Motor neuron (in vitro differentiated cells): ENCODE results near the gene DIAPH3. TPM values are rescaled to one million over a fixed set of nuclear protein-coding genes. Genes with fewer than 3 reads are reported as not detected.

Experiments used
- ATAC-seq, 8 experiments: fragments of 200-7000 bp; cut with Tn5 transposase; replicated peaks in 6 of 8; 2 replicates each; pipeline ENCODE4 v1.8.0; 2021; ENCODE audit warnings: mild to moderate bottlenecking in 8 of 8, moderate library complexity in 8 of 8
- H3K27ac ChIP-seq, 2 donors: fragments of 250-450 bp; sonication (Bioruptor Pico); 2 replicates each; pipeline ENCODE4 v1.9.0; 2021; ENCODE audit warnings: antibody characterized with exemption in 2 of 2, mild to moderate bottlenecking in 2 of 2, moderate library complexity in 1 of 2
- H3K4me1 ChIP-seq, 2 donors: fragments of 250-450 bp; sonication (Bioruptor Pico); replicated peaks in 1 of 2; 2 replicates each; pipeline ENCODE4 v1.6.1; 2021; ENCODE audit warnings: antibody characterized with exemption in 2 of 2, mild to moderate bottlenecking in 2 of 2, moderate library complexity in 1 of 2
- H3K4me3 ChIP-seq, 5 donors: fragments of 250-450 bp; sonication (Bioruptor Pico); 2 replicates each; pipeline ENCODE4 v1.9.0; 2021; ENCODE audit warnings: antibody characterized with exemption in 5 of 5, mild to moderate bottlenecking in 5 of 5, moderate library complexity in 4 of 5
- WGBS, 10 experiments: fragments of 450-650 bp; shearing (Covaris generic); methylation state at CpG; one replicate each; pipeline ENCODE4 v1.0.0; 2022; 5-methylcytosine and 5-hydroxymethylcytosine counted together
- in situ Hi-C, 9 experiments: fragments of 400-800 bp; cut with MboI; loops; one replicate each; pipeline ENCODE4 v1.15.0; 2021; ENCODE audit warnings: low sequenced_read_pairs in 9 of 9, low pct_unique_long_range_greater_than_20kb in 2 of 9; ENCODE audit not compliant: unreplicated experiment in 9 of 9
- total RNA-seq, 8 experiments: library from RNA; unstranded; fragments of 300-600 nt; gene quantifications; 2 replicates each; pipeline versions ENCODE4 v1.2.3 to v1.2.4, GENCODE V29; 2022

The DIAPH3 gene
- total RNA-seq, 8 experiments from 2014 or later, result 0.25 to 11.2 (median 3.4) TPM

DNA sequence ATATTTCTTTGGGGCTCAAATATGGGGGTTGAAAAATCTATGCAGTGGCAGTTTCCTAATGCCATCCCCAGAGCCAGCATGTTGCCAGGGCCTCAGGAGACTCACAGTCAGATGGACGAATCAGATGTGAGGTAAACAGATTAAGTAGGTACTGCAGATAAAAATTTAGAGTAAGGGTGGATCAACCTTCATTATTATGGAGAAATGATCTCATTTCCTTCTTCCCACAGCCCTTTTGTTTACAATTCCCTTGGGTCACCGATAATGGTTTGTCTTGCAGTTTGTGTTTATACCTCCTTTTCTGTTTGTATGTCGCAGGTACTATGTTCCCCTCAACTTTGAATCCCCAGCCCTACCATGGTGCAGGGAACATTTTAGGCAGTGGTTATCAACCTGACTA lies 20.0 kb downstream of the DIAPH3 start:
- H3K27ac ChIP-seq, result no peak overlapping the region
- 50 to 100% (median 86%) methylated on average over 1 to 3 of the region's 3 CpGs; no CpG with 5 or more reads in 2 of the 10 experiments for WGBS, 10 experiments

DNA sequence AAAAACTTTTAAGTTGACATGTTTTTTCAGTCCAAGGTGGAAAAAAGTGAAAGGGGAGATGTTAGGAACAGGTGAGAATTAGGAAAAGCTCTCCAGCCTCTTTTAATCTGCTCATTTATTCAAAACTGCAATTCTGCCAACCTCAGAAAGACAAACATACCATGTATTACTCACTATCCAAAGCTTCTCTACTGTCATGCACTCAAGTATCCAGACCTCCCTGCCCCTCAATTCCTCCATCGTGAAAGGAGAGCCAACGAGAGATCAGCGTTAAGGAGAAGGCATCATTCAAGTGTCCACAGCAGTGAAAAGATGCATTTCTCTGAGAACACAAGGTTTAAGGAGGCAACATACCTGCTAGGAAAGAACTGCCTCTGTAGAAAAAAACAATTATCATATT lies 24.5 kb downstream of the DIAPH3 start:
- Histone ChIP-seq H3K4me1 (no peaks in the 10 kb centered on the region), H3K4me3 (no peak overlapping the region), H3K27ac (no peak overlapping the region)
- ATAC-seq, result no peak
- WGBS, 10 experiments, result 89 to 100% (median 95%) methylated on average over 2 to 3 of the region's 3 CpGs; no CpG with 5 or more reads in 3 of the 10 experiments
- in situ Hi-C loops, result no loop called here

More for the DNA sequence above, 20.0 kb downstream of the DIAPH3 start:
- in situ Hi-C loops, result no loop called here
- peak in 2 of 8 experiments; percentile 60 to 61 for ATAC-seq
- H3K4me1 ChIP-seq, result no peaks in the 10 kb centered on the region
- no peak overlapping the region for H3K4me3 ChIP-seq

DNA sequence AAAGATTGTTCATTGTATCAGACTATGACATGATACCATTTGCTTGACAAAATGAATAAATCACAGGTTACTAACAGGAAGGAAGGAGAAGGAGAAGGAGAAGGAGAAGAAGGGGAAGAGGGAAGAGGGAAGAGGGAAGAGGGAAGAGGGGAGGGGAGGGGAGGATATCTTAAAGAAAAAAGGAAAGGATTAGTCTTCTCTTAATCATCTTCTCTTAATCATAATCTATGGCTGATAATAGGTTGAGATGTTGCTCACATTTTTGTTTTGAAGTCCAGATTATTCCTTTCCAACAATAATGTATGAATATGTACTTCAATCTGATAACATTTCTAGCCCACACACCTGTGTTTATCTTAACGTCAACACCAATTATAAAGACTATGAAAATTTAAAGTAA lies 25.1 kb downstream of the DIAPH3 start:
- WGBS, 10 experiments, result 80 to 100% (median 100%) methylated on average over 1 of the region's 1 CpG; no CpG with 5 or more reads in 2 of the 10 experiments
- in situ Hi-C loops, result no loop called here
- Histone ChIP-seq H3K27ac (no peak overlapping the region), H3K4me3 (no peak overlapping the region), H3K4me1 (no peaks in the 10 kb centered on the region)
- ATAC-seq, result no peak

DNA sequence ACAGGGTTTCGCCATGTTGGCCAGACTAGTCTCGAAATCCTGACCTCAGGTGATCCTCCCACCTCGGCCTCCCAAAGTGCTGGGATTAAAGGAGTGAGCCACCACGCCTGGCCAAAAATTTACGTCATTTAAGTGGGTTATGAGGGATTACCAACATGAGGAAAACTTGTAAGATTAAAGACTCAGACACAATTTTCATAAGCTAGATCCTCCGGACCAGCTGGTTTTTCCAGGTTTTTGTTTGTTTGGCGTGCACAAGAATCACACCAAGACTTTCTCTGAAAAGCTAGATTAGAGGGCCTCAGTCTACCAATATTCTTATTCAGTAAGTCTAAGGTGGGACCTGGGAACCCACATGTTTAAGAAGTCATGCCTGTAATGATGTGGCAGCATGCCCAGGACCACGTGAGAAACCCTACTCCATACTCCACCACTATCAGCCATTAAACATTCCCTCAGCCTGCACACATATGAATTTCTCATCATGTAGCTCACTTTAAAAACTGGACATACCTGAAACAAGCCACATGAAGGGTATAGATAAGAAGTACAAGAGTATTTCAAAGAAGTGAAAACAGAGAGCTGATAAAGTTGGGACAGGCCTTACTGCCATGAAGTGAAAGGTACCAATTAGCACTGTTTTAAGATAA lies 25.7 kb downstream of the DIAPH3 start:
- no peak for ATAC-seq
- in situ Hi-C loops, result no loop called here
- Histone ChIP-seq H3K4me3 (no peak overlapping the region), H3K4me1 (no peaks in the 10 kb centered on the region), H3K27ac (no peak overlapping the region)
- WGBS, 10 experiments, result 81 to 100% (median 99%) methylated on average over 1 to 7 of the region's 8 CpGs; no CpG with 5 or more reads in 2 of the 10 experiments

DNA sequence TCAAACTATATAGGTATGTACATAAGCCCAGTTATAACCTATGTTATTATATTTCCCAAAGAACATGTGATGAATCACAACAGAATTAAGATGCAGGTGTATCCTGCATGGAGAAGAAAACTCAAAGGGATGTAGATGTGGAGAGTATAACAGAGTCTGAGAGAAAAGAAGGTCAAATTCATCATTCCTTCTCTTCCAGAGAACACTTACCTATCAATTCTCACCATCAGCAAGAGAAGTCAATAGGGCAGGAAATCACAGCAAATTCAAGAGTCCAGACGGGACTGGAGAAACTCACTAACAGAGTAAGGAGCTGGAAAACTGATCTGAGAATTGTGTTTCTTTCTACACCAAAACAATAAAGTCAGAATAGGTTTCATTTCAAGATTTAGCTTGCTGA lies 28.4 kb downstream of the DIAPH3 start:
- Histone ChIP-seq H3K4me1 (no peaks in the 10 kb centered on the region), H3K27ac (no peak overlapping the region), H3K4me3 (no peak overlapping the region)
- 45 to 100% (median 88%) methylated on average over 1 of the region's 1 CpG; no CpG with 5 or more reads in 4 of the 10 experiments for WGBS, 10 experiments
- no peak for ATAC-seq
- in situ Hi-C loops, result no loop called here

DNA sequence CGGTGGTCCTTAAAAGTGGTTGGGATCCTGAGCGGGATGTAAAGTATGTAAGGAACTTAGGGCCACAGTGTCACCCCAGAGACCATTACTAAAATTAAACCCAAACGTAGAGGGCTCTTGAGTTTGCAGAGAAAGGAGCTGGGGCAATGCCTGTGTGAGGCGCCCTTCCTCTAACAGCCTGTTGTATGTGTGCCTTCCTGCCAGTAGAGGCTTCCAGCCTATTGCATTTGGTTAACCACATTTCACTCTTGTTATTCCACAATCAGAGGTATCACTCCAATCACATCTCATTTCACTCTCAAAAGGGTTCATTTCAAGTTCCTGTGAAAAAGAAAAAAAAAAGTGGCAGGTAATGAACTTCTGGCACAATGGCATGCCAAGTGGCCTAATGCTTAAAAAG lies 29.4 kb downstream of the DIAPH3 start:
- Histone ChIP-seq H3K27ac (no peak overlapping the region), H3K4me1 (no peaks in the 10 kb centered on the region), H3K4me3 (no peak overlapping the region)
- in situ Hi-C loops, result no loop called here
- ATAC-seq, result peak in 1 of 8 experiments; percentile 29
- 61 to 95% (median 88%) methylated on average over 1 to 4 of the region's 4 CpGs; no CpG with 5 or more reads in 1 of the 10 experiments for WGBS, 10 experiments

DNA sequence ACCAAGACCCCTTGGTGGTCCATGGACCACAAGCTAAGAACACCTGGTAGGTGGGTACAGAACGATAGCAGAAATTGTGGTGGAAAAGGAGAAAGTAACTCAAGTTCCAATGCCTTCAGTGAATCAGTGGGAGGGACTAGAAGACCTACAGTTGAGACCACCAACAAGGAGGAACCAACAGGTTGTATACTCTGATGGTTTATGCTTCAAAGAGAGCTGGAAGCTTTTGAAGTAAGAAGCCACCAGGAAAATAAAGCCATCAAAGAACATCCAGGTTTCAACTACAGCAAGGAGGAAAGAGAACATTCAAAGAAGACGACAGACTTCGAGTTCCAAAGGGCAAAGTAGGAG lies 42.4 kb downstream of the DIAPH3 start:
- no peak for ATAC-seq
- H3K27ac ChIP-seq, result no peak overlapping the region
- no peaks in the 10 kb centered on the region for H3K4me1 ChIP-seq
- in situ Hi-C loops, result no loop called here
- WGBS, 10 experiments, result 80 to 100% (median 93%) methylated on average over 2 to 3 of the region's 3 CpGs; no CpG with 5 or more reads in 2 of the 10 experiments
- H3K4me3 ChIP-seq, result no peak overlapping the region

DNA sequence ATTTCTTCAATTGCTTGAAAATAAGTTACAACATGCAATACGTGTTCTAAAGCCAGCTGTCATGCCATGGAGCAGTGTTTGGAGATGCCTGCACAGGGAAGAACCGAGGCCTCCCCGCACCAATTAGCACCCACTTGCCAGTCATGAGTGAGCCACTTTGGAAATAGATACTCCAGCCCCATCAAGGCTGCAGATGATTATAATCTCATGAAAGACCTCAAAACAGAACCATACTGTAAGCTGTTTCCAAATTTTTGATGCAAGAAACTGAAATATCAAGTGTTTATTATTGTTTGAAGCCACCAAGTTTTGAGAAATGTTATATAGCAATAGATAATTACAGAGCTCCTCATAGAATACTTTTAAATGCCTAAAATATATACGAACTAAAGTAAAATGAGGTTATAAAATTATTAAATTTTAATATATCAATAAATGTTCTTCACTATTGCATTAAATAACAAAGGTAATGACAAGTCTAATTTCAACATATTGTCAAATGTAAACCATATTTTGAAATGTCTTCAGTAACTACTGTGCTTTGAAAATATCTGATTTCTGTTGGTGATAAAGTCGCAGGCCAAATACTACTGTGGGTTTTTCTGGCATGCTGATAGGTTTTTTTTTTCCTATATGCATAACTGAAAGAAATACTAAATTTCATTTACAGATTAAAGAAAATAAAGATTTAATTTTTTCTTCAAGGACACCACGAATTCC lies 43.0 kb downstream of the DIAPH3 start:
- no peak for ATAC-seq
- Histone ChIP-seq H3K4me1 (no peaks in the 10 kb centered on the region), H3K27ac (no peak overlapping the region), H3K4me3 (no peak overlapping the region)
- 66 to 100% (median 98%) methylated on average over 2 to 6 of the region's 6 CpGs for WGBS, 10 experiments
- in situ Hi-C loops, result no loop called here

DNA sequence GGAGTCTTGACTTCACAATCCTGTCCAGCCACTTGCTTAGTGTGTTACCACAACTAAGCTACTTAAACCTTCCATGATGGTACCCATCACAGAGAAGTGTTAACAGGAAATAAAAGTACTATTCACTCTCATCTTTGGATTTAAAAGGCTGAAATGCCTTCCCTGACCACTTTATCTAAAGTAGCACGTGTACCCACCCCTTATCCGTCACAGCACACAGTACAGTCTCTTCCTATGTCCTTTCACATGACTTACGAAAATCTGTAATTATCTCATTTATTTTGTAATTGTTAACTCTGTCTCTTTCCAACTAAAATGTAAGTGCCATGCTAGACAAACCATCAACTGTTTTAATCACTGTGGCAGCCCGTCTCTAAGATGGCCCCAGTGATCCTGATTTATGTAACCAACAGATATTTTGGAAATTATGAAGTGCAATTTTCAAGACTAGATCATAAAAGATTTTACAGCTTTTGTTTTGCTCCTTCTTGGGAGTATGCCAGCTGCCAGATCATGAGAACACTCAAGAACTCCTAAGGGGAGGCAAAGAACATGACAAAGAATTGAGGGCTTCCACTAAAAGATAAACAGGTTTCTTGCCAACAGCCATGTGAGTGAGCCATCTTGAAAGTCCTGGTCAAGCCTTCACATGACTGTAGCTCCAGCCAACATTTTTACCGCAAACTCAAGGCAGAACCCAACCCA lies 44.9 kb downstream of the DIAPH3 start:
- H3K27ac ChIP-seq, result no peak overlapping the region
- in situ Hi-C loops, result no loop called here
- 70 to 100% (median 92%) methylated on average over 2 to 5 of the region's 5 CpGs; no CpG with 5 or more reads in 2 of the 10 experiments for WGBS, 10 experiments
- no peak for ATAC-seq
- no peak overlapping the region for H3K4me3 ChIP-seq
- H3K4me1 ChIP-seq, result no peaks in the 10 kb centered on the region

DNA sequence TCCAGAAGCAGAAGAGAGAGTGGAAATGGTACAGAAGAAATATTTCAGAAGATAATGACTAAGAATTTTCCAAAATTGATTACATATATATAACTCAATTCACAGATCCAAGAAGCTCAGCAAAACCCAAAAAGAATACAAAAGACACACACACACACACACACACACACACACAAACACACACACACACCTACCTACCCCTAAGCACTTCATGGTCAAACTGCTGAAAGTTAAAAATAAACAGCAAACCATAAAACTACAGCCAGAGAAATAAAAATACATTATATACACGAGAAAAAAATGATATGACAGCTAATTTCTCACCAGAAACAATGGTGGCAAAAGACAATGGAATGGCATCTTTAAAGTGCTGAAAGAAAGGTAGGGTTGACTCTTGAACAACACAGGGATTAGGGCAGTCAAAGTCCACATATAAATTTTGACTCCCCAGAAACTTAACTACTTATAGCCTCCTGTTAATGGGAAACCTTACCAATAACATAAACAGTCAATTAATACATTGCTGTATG lies 49.2 kb downstream of the DIAPH3 start:
- Histone ChIP-seq H3K4me3 (no peak overlapping the region), H3K4me1 (no peaks in the 10 kb centered on the region), H3K27ac (no peak overlapping the region)
- in situ Hi-C loops, result no loop called here
- ATAC-seq, result no peak
- WGBS, 10 experiments, result 83 to 100% (median 100%) methylated on average over 1 of the region's 1 CpG; no CpG with 5 or more reads in 5 of the 10 experiments

DNA sequence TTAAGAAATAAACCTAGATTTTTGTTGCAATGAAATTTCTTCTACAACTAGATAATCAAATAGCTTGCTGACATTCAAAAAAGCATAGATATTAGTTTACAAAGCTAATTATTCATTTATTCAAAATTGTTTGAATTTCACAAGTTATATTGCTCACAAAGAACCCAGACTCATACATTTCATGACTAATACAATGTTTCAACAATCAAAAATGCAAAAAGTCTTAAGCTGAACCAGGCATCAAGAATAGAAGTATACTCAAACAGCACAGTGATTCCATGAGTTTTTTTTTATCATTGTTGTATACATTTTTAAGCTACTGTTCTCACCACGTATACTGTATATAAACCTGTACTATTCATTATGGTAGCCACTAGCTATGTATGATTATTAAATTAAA lies 51.0 kb downstream of the DIAPH3 start:
- H3K4me3 ChIP-seq, result no peak overlapping the region
- ATAC-seq, result peak in 1 of 8 experiments; percentile 27
- in situ Hi-C loops, result no loop called here
- H3K27ac ChIP-seq, result no peak overlapping the region
- WGBS, 10 experiments, result 0 to 100% (median 77%) methylated on average over 1 of the region's 1 CpG; no CpG with 5 or more reads in 2 of the 10 experiments
- no peaks in the 10 kb centered on the region for H3K4me1 ChIP-seq

DNA sequence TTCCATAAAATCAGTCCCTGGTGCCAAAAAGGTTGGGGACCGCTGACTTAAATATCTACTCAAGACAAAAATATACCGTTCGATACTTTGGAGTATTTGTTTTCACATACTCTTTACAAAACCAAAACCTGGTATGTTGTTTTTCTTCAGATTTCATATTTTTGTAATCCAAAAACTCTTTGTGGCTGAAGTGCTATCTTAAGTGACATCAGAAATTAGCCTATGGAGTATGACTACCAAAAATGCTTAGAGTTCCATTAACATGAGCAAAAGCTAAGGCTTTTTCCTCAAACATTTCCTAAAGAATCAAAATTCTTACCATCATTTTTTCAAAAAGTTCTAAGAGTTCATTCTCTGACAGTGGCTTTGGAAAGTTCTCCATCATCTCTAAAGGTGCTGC lies 52.0 kb downstream of the DIAPH3 start:
- H3K4me3 ChIP-seq, result no peak overlapping the region
- WGBS, 10 experiments, result 90 to 100% (median 100%) methylated on average over 2 to 3 of the region's 3 CpGs; no CpG with 5 or more reads in 3 of the 10 experiments
- H3K27ac ChIP-seq, result no peak overlapping the region
- in situ Hi-C loops, result no loop called here
- no peak for ATAC-seq
- H3K4me1 ChIP-seq, result no peaks in the 10 kb centered on the region

DNA sequence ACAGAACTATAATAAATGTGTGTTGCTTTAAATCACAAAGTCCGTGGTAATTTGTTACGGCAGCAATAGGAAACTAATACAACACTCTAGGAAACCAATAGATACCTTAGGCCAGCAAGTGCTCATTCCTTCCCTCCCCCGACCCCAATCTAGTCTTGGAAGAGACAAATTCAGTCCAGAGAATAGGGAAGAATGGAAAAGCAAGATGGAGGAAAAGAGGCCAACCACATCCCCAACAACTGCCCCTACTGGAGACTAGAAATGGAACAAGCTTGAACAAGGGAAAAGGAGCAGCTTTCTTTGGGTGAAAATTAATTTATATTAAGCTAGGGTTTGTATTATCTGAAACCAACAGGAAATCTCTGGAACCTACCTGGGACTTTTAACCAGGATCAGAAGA lies 54.4 kb downstream of the DIAPH3 start:
- Histone ChIP-seq H3K4me1 (no peaks in the 10 kb centered on the region), H3K4me3 (no peak overlapping the region), H3K27ac (no peak overlapping the region)
- in situ Hi-C loops, result no loop called here
- ATAC-seq, result no peak
- 80 to 100% (median 100%) methylated on average over 1 to 3 of the region's 3 CpGs; no CpG with 5 or more reads in 2 of the 10 experiments for WGBS, 10 experiments
